Epithelial cell of esophagus (primary cell): ENCODE results near the gene KCNK4.

Source experiments
- DNase-seq: peaks from one replicate; pipeline ENCODE4 v3.0.0; 2010; ENCODE audit warnings: low read depth
- H3K4me3 ChIP-seq: 2 replicates; pipeline ENCODE4 v1.5.1; 2011; ENCODE audit warnings: mild to moderate bottlenecking, low read length, control low read depth
- CTCF ChIP-seq: IDR thresholded peaks from 2 replicates; pipeline ENCODE4 v1.5.1; 2011; ENCODE audit warnings: low read depth, mild to moderate bottlenecking, low read length, control low read depth, inconsistent platforms; ENCODE audit not compliant: insufficient read depth; ENCODE audit errors: missing control alignments

KCNK4 gene

GRCh38 chr11:64260147-64260708 is 30.9 kb upstream of the KCNK4 start:
- H3K4me3 ChIP-seq = no peak overlapping the region
- no peak for TF ChIP-seq CTCF
- DNase-seq = no peak

- no peak for TF ChIP-seq CTCF
- no peak overlapping the region for H3K4me3 ChIP-seq
- DNase-seq = no peak
Observed at GRCh38 chr11:64261556-64262080, 29.5 kb upstream of the KCNK4 start.

- no peak overlapping the region for H3K4me3 ChIP-seq
- TF ChIP-seq CTCF = no peak
- no peak for DNase-seq
Observed at GRCh38 chr11:64262271-64263002, 28.7 kb upstream of the KCNK4 start.

- no peak overlapping the region for H3K4me3 ChIP-seq
- no peak for TF ChIP-seq CTCF
- DNase-seq = peak; percentile 74
Observed at GRCh38 chr11:64263021-64263946, 27.8 kb upstream of the KCNK4 start.

GRCh38 chr11:64263947-64264317 is 27.2 kb upstream of the KCNK4 start:
- DNase-seq = no peak
- no peak overlapping the region for H3K4me3 ChIP-seq
- TF ChIP-seq CTCF = no peak

GRCh38 chr11:64264371-64264852 is 26.7 kb upstream of the KCNK4 start:
- H3K4me3 ChIP-seq = no peak overlapping the region
- no peak for TF ChIP-seq CTCF
- no peak for DNase-seq
